ENCODE results near the gene DCUN1D2. TPM values are rescaled to one million over a fixed set of nuclear protein-coding genes. Genes with fewer than 3 reads are reported as not detected.

DCUN1D2 gene
- total RNA-seq, 1 donor from 2014 or later: 23.8 TPM

DNA sequence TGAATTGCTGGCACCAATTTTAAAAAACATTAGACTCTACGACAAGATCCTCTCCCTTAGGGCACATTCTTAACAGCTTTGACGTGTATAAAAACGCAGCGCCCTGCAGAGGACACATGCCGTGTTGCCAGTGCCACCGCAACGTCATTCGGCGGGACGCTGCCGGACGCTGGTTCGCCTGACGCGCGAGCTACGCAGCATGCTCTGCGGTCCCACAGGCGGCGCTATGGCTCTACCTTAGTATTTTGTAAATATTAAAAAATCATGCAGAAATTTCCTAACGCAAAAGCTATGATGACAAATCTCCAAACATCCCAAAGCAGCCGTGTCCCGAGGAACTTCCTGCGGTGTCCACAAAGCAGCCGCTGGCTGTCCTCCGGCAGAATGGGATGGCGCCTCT is 33.0 kb downstream of the DCUN1D2 start:
- Histone ChIP-seq H3F3A (ENCODE audit: low read depth) (no peaks in the 10 kb centered on the region), H3K9me3 (ENCODE audit: low read depth) (no peaks in the 10 kb centered on the region), H3K9ac (no peak overlapping the region), H2AFZ (replicated peaks) (no peak overlapping the region), H3K36me3 (no peaks in the 10 kb centered on the region), H3K4me1 (no peaks in the 10 kb centered on the region), H4K20me1 (ENCODE audit: low read depth) (no peaks in the 10 kb centered on the region), H3K4me3 (no peak overlapping the region), H3K79me2 (ENCODE audit: low read depth) (no peaks in the 10 kb centered on the region), H3K27ac (no peak overlapping the region), H3K4me2 (no peak overlapping the region), H3K27me3 (no peaks in the 10 kb centered on the region)
- TF ChIP-seq EZH2phosphoT487 (IDR thresholded peaks at IDR 0.05) (no peak), EZH2 (IDR thresholded peaks at IDR 0.05) (no peak), CTCF (IDR thresholded peaks at IDR 0.05) (peak; percentile 15)
- Mint-ChIP-seq H3K4me3 (no peak overlapping the region), H3K27ac (no peak overlapping the region), H3K36me3 (peaks cover 18% of the 10 kb centered on the region), H3K27me3 (ENCODE audit: insufficient read depth, low read depth) (peaks cover 3% of the 10 kb centered on the region), H3K9me3 (no peaks in the 10 kb centered on the region), H3K4me1 (peaks cover 8% of the 10 kb centered on the region)
- no peak for DNase-seq (ENCODE audit: low spot score)

- no peak overlapping the region for H3K9ac ChIP-seq
- TF ChIP-seq EZH2 (IDR thresholded peaks at IDR 0.05) (no peak), CTCF (IDR thresholded peaks at IDR 0.05) (no peak), EZH2phosphoT487 (IDR thresholded peaks at IDR 0.05) (no peak)
- peaks cover 4% of the 10 kb centered on the region for H3K27me3 Mint-ChIP-seq (ENCODE audit: insufficient read depth, low read depth)
- H3K4me1 ChIP-seq: no peaks in the 10 kb centered on the region
- H3K4me3 Mint-ChIP-seq: no peak overlapping the region
- no peak overlapping the region for H3K27ac ChIP-seq
- H3K79me2 ChIP-seq (ENCODE audit: low read depth): no peaks in the 10 kb centered on the region
- H3K9me3 ChIP-seq (ENCODE audit: low read depth): no peaks in the 10 kb centered on the region
- H3K36me3 ChIP-seq: no peaks in the 10 kb centered on the region
- no peak overlapping the region for H3K4me3 ChIP-seq
- H3F3A ChIP-seq (ENCODE audit: low read depth): no peaks in the 10 kb centered on the region
- H3K4me2 ChIP-seq: no peak overlapping the region
- H3K4me1 Mint-ChIP-seq: peaks cover 8% of the 10 kb centered on the region
- H2AFZ ChIP-seq (replicated peaks): no peak overlapping the region
- H3K27ac Mint-ChIP-seq: no peak overlapping the region
- DNase-seq (ENCODE audit: low spot score): no peak
- H3K36me3 Mint-ChIP-seq: peaks cover 19% of the 10 kb centered on the region
- H4K20me1 ChIP-seq (ENCODE audit: low read depth): no peaks in the 10 kb centered on the region
- H3K9me3 Mint-ChIP-seq: no peaks in the 10 kb centered on the region
- no peaks in the 10 kb centered on the region for H3K27me3 ChIP-seq
Observed at GRCh38 chr13:113456116-113456702, 34.3 kb downstream of the DCUN1D2 start.

DNA sequence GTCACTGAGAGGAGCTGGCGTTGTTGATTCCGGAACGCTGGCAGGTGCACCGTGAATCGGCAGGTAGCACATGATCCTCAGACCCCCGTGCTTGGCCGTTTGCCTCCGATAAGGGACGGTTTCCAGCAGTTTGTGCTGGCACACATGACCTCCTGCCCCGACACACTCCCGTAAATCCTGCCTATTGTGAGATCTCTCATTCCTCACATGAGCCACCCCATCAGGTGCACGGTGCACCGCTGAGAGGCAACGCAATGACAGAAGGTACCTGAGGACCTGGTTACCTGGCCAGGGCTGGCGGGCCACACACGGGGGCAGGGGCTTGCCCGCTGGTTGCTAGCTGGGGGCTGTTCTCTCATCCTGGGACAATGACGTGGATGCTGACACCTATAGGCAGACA is 35.1 kb downstream of the DCUN1D2 start:
- H3K4me1 ChIP-seq: no peaks in the 10 kb centered on the region
- no peaks in the 10 kb centered on the region for H3K36me3 ChIP-seq
- H3K9me3 Mint-ChIP-seq: no peaks in the 10 kb centered on the region
- peaks cover 2% of the 10 kb centered on the region for H3K27me3 Mint-ChIP-seq (ENCODE audit: insufficient read depth, low read depth)
- H3K36me3 Mint-ChIP-seq: peaks cover 18% of the 10 kb centered on the region
- H3K9ac ChIP-seq: no peak overlapping the region
- H3K79me2 ChIP-seq (ENCODE audit: low read depth): no peaks in the 10 kb centered on the region
- H3K4me2 ChIP-seq: no peak overlapping the region
- no peaks in the 10 kb centered on the region for H3K9me3 ChIP-seq (ENCODE audit: low read depth)
- no peak overlapping the region for H3K4me3 Mint-ChIP-seq
- H3K4me3 ChIP-seq: no peak overlapping the region
- peaks cover 8% of the 10 kb centered on the region for H3K4me1 Mint-ChIP-seq
- no peak for TF ChIP-seq CTCF (IDR thresholded peaks at IDR 0.05)
- TF ChIP-seq EZH2phosphoT487 (IDR thresholded peaks at IDR 0.05): no peak
- no peak for TF ChIP-seq EZH2 (IDR thresholded peaks at IDR 0.05)
- H3K27me3 ChIP-seq: no peaks in the 10 kb centered on the region
- no peak overlapping the region for H2AFZ ChIP-seq (replicated peaks)
- H3K27ac Mint-ChIP-seq: no peak overlapping the region
- no peak for DNase-seq (ENCODE audit: low spot score)
- H4K20me1 ChIP-seq (ENCODE audit: low read depth): no peaks in the 10 kb centered on the region
- H3F3A ChIP-seq (ENCODE audit: low read depth): no peaks in the 10 kb centered on the region
- no peak overlapping the region for H3K27ac ChIP-seq
